Neural progenitor cell (in vitro differentiated cells): ENCODE measurements around the gene AMBRA1. TPM values are rescaled to one million over a fixed set of nuclear protein-coding genes. Genes with fewer than 3 reads are reported as not detected.

ENCODE experiments used
- DNase-seq: peaks from one replicate; pipeline ENCODE4 v3.0.0-alpha.2; 2016; ENCODE audit warnings: low spot score
- H2AFZ ChIP-seq: fragments of 200-600 bp; sonication (generic); replicated peaks from 2 replicates; pipeline ENCODE4 v1.6.1; 2016; ENCODE audit warnings: antibody characterized with exemption
- H3F3A ChIP-seq: fragments of 200-600 bp; sonication (generic); 2 replicates; pipeline ENCODE4 v1.6.1; 2016; ENCODE audit warnings: antibody characterized with exemption, low read depth
- H3K27ac ChIP-seq: fragments of 200-600 bp; sonication (generic); 2 replicates; pipeline ENCODE4 v1.5.1; 2016; ENCODE audit warnings: mild to moderate bottlenecking
- H3K27me3 ChIP-seq: fragments of 200-600 bp; sonication (generic); 2 replicates; pipeline ENCODE4 v1.6.1; 2016; ENCODE audit warnings: mild to moderate bottlenecking, moderate library complexity
- H3K36me3 ChIP-seq: fragments of 200-600 bp; sonication (generic); 2 replicates; pipeline ENCODE4 v1.5.1; 2016
- H3K4me1 ChIP-seq: fragments of 200-600 bp; sonication (generic); 2 replicates; pipeline ENCODE4 v1.6.1; 2016; ENCODE audit warnings: mixed run types
- H3K4me2 ChIP-seq: fragments of 200-600 bp; sonication (generic); 2 replicates; pipeline ENCODE4 v1.6.1; 2016
- H3K4me3 ChIP-seq: fragments of 200-600 bp; sonication (generic); 2 replicates; pipeline ENCODE4 v1.5.1; 2016
- H3K79me2 ChIP-seq: fragments of 200-600 bp; sonication (generic); 2 replicates; pipeline ENCODE4 v1.6.1; 2016; ENCODE audit warnings: low read depth
- H3K9ac ChIP-seq: fragments of 200-600 bp; sonication (generic); 2 replicates; pipeline ENCODE4 v1.6.1; 2016
- H3K9me3 ChIP-seq: fragments of 200-600 bp; sonication (generic); 2 replicates; pipeline ENCODE4 v1.5.1; 2016; ENCODE audit warnings: low read depth
- H4K20me1 ChIP-seq: fragments of 200-600 bp; sonication (generic); 2 replicates; pipeline ENCODE4 v1.6.1; 2016; ENCODE audit warnings: low read depth
- H3K27ac Mint-ChIP-seq: 3 replicates; pipeline ENCODE4 v1.8.0; 2021; ENCODE audit warnings: mixed read lengths
- H3K27me3 Mint-ChIP-seq: 2 replicates; pipeline ENCODE4 v1.8.0; 2022; ENCODE audit warnings: low read depth, mild to moderate bottlenecking, inconsistent platforms, moderate library complexity, mixed read lengths; ENCODE audit not compliant: insufficient read depth
- H3K36me3 Mint-ChIP-seq: 3 replicates; pipeline ENCODE4 v1.8.0; 2021; ENCODE audit warnings: mixed read lengths
- H3K4me1 Mint-ChIP-seq: 3 replicates; pipeline ENCODE4 v1.8.0; 2021; ENCODE audit warnings: mixed read lengths
- H3K4me3 Mint-ChIP-seq: 3 replicates; pipeline ENCODE4 v1.8.0; 2021; ENCODE audit warnings: mild to moderate bottlenecking, moderate library complexity, mixed read lengths
- H3K9me3 Mint-ChIP-seq: 3 replicates; pipeline ENCODE4 v1.8.0; 2020; ENCODE audit warnings: mixed read lengths
- CTCF ChIP-seq: fragments of 200-600 bp; sonication (generic); IDR thresholded peaks from 2 replicates; pipeline ENCODE4 v1.5.1; 2017; ENCODE audit warnings: antibody characterized with exemption, mild to moderate bottlenecking
- EZH2 ChIP-seq: fragments of 200-600 bp; sonication (generic); IDR thresholded peaks from 2 replicates; pipeline ENCODE4 v1.6.1; 2017; ENCODE audit warnings: antibody characterized with exemption, mild to moderate bottlenecking, moderate library complexity
- EZH2phosphoT487 ChIP-seq: fragments of 200-600 bp; sonication (generic); IDR thresholded peaks from 2 replicates; pipeline ENCODE4 v1.6.1; 2017; ENCODE audit warnings: antibody characterized with exemption
- total RNA-seq: library from RNA; depleted of rRNA; stranded (reverse); fragments of >200 nt; gene quantifications from 2 replicates; pipeline ENCODE4 v1.2.3, GENCODE V29; 2015; ENCODE audit warnings: low replicate concordance

AMBRA1 gene
- total RNA-seq, 1 donor from 2014 or later: 20.7 TPM

GRCh38 chr11:46594374-46594700, 514 bp upstream of the AMBRA1 start:
- Mint-ChIP-seq H3K4me3 (peak overlapping the region; percentile 98), H3K9me3 (no peaks in the 10 kb centered on the region), H3K27me3 (peaks cover 5% of the 10 kb centered on the region), H3K4me1 (peaks cover 25% of the 10 kb centered on the region), H3K27ac (peak overlapping the region; percentile 64), H3K36me3 (peaks cover 2% of the 10 kb centered on the region)
- TF ChIP-seq CTCF: no peak
- no peak for TF ChIP-seq EZH2phosphoT487
- Histone ChIP-seq H3K27ac (peak overlapping the region; percentile 77), H3K79me2 (peaks cover 45% of the 10 kb centered on the region), H3K9ac (no peak overlapping the region), H3K27me3 (no peaks in the 10 kb centered on the region), H3K4me3 (peak overlapping the region; percentile 97), H4K20me1 (peaks cover 36% of the 10 kb centered on the region), H3K36me3 (no peaks in the 10 kb centered on the region), H3K9me3 (no peaks in the 10 kb centered on the region), H3F3A (peaks cover 6% of the 10 kb centered on the region), H3K4me2 (peak overlapping the region; percentile 89), H2AFZ (peak overlapping the region; percentile 95), H3K4me1 (peaks cover 11% of the 10 kb centered on the region)
- no peak for DNase-seq

- no peak overlapping the region for H3K4me2 ChIP-seq
- Mint-ChIP-seq H3K36me3 (peaks cover 2% of the 10 kb centered on the region), H3K9me3 (no peaks in the 10 kb centered on the region), H3K4me3 (peak overlapping the region; percentile 28), H3K27me3 (peaks cover 5% of the 10 kb centered on the region), H3K4me1 (peaks cover 25% of the 10 kb centered on the region), H3K27ac (no peak overlapping the region)
- H3K4me3 ChIP-seq: no peak overlapping the region
- TF ChIP-seq EZH2phosphoT487: no peak
- TF ChIP-seq CTCF: no peak
- no peak for TF ChIP-seq EZH2
- H3K79me2 ChIP-seq: peaks cover 78% of the 10 kb centered on the region
- peaks cover 11% of the 10 kb centered on the region for H3K4me1 ChIP-seq
- no peaks in the 10 kb centered on the region for H3K9me3 ChIP-seq
- no peaks in the 10 kb centered on the region for H3K27me3 ChIP-seq
- no peak overlapping the region for H3K9ac ChIP-seq
- H4K20me1 ChIP-seq: peaks cover 38% of the 10 kb centered on the region
- H2AFZ ChIP-seq: no peak overlapping the region
- no peaks in the 10 kb centered on the region for H3K36me3 ChIP-seq
- peaks cover 6% of the 10 kb centered on the region for H3F3A ChIP-seq
- DNase-seq: no peak
- no peak overlapping the region for H3K27ac ChIP-seq
Measured at GRCh38 chr11:46590740-46591605, 2.9 kb downstream of the AMBRA1 start.

DNA sequence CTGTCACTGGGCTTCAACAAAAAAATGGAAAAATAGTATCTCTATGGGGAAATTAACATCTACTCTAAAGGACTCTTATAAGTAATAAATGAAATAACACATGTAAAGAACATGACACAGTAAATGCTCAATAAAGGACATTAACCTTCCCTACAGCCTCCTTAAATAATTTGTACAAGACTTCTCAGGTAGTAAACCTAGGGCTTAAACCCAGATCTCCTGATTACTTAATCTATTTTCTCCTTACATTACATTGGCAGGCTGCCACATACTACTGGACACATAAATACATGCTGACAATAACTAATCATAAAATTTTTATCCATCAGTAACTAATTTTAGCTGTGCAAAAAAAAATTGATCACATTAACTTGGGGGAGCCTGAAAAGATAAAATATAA, 4.9 kb downstream of the AMBRA1 start:
- H3K79me2 ChIP-seq: peaks cover 95% of the 10 kb centered on the region
- no peak overlapping the region for H3K9ac ChIP-seq
- H3K36me3 Mint-ChIP-seq: peaks cover 2% of the 10 kb centered on the region
- no peak overlapping the region for H3K27ac Mint-ChIP-seq
- H3K36me3 ChIP-seq: no peaks in the 10 kb centered on the region
- no peaks in the 10 kb centered on the region for H3K9me3 ChIP-seq
- no peak overlapping the region for H2AFZ ChIP-seq
- H3K4me2 ChIP-seq: no peak overlapping the region
- no peak overlapping the region for H3K27ac ChIP-seq
- peaks cover 3% of the 10 kb centered on the region for H3K27me3 Mint-ChIP-seq
- peaks cover 6% of the 10 kb centered on the region for H3F3A ChIP-seq
- H3K4me3 ChIP-seq: no peak overlapping the region
- H4K20me1 ChIP-seq: peaks cover 39% of the 10 kb centered on the region
- TF ChIP-seq EZH2phosphoT487: no peak
- TF ChIP-seq CTCF: no peak
- TF ChIP-seq EZH2: no peak
- no peak for DNase-seq
- peaks cover 21% of the 10 kb centered on the region for H3K4me1 Mint-ChIP-seq
- peaks cover 11% of the 10 kb centered on the region for H3K4me1 ChIP-seq
- no peak overlapping the region for H3K4me3 Mint-ChIP-seq
- H3K9me3 Mint-ChIP-seq: no peaks in the 10 kb centered on the region
- no peaks in the 10 kb centered on the region for H3K27me3 ChIP-seq
